GM12878 (cell line): ENCODE data around the gene ETV6.

Source experiments
- EZH2 ChIP-seq: IDR thresholded peaks from 2 replicates; pipeline ENCODE4 v1.6.1; 2012; ENCODE audit warnings: low read depth, mild to moderate bottlenecking, control low read depth, inconsistent platforms, low read length, borderline replicate concordance; ENCODE audit not compliant: control insufficient read depth
- MEF2A ChIP-seq: IDR thresholded peaks from 2 replicates; pipeline ENCODE4 v1.6.1; 2011; ENCODE audit warnings: low read depth, mild to moderate bottlenecking, low read length, moderate library complexity; ENCODE audit not compliant: insufficient read depth
- NR2C2 ChIP-seq: IDR thresholded peaks from 2 replicates; pipeline ENCODE4 v1.6.1; 2011; ENCODE audit warnings: borderline replicate concordance, low read depth; ENCODE audit not compliant: control insufficient read depth, insufficient read length
- POLR2A ChIP-seq: IDR thresholded peaks from 2 replicates; pipeline ENCODE4 v1.6.1; 2011; ENCODE audit warnings: low read depth, mild to moderate bottlenecking, low read length
- RCOR1 ChIP-seq: conservative IDR thresholded peaks from 2 replicates; pipeline ENCODE4 v1.6.1; 2012; ENCODE audit warnings: low read depth, low read length, improper control_type of control experiment
- REST ChIP-seq: IDR thresholded peaks from 2 replicates; pipeline ENCODE4 v1.6.1; 2012; ENCODE audit warnings: mild to moderate bottlenecking, low read depth, low read length
- SREBF2 ChIP-seq: IDR thresholded peaks from 2 replicates; pipeline ENCODE4 v1.6.1; 2012; ENCODE audit warnings: mild to moderate bottlenecking, low read length
- SRF ChIP-seq, 2 experiments: IDR thresholded peaks; 2 replicates each; pipeline ENCODE4 v1.6.1; 2011; ENCODE audit warnings: low read depth in 2 of 2, low read length in 2 of 2, mild to moderate bottlenecking in 1 of 2, moderate library complexity in 1 of 2
- YY1 ChIP-seq: IDR thresholded peaks from 2 replicates; pipeline ENCODE4 v1.6.1; 2011; ENCODE audit warnings: low read depth, mild to moderate bottlenecking, low read length
- ZZZ3 ChIP-seq: IDR thresholded peaks from 2 replicates; pipeline ENCODE4 v1.6.1; 2011; ENCODE audit warnings: low read depth; ENCODE audit not compliant: control insufficient read depth, insufficient read length
- TF ChIP-seq, protein P1 (sequence below), 3 experiments: IDR thresholded peaks in 2 of 3; conservative IDR thresholded peaks in 1 of 3; 2 replicates each; pipeline ENCODE4 v1.5.1; 2011; ENCODE audit warnings: low read depth in 3 of 3, low read length in 3 of 3, mild to moderate bottlenecking in 3 of 3, control low read depth in 2 of 3, moderate library complexity in 2 of 3, inconsistent platforms in 1 of 3, mixed read lengths in 1 of 3; ENCODE audit not compliant: control insufficient read depth in 2 of 3, insufficient read depth in 1 of 3; ENCODE audit errors: extremely low read depth in 1 of 3
- TF ChIP-seq, protein P2 (sequence below): fragments of 450-650 bp; IDR thresholded peaks from 2 replicates; pipeline ENCODE4 v1.6.1; 2016; ENCODE audit warnings: mild to moderate bottlenecking

- TF ChIP-seq EZH2 = no peak
- TF ChIP-seq, protein P1, sequence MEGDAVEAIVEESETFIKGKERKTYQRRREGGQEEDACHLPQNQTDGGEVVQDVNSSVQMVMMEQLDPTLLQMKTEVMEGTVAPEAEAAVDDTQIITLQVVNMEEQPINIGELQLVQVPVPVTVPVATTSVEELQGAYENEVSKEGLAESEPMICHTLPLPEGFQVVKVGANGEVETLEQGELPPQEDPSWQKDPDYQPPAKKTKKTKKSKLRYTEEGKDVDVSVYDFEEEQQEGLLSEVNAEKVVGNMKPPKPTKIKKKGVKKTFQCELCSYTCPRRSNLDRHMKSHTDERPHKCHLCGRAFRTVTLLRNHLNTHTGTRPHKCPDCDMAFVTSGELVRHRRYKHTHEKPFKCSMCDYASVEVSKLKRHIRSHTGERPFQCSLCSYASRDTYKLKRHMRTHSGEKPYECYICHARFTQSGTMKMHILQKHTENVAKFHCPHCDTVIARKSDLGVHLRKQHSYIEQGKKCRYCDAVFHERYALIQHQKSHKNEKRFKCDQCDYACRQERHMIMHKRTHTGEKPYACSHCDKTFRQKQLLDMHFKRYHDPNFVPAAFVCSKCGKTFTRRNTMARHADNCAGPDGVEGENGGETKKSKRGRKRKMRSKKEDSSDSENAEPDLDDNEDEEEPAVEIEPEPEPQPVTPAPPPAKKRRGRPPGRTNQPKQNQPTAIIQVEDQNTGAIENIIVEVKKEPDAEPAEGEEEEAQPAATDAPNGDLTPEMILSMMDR (IDR thresholded peaks at IDR 0.05 in 2 of 3, conservative IDR thresholded peaks at IDR 0.05 in 1 of 3; ENCODE audit: control insufficient read depth in 2 of 3, extremely low read depth in 1 of 3, insufficient read depth in 1 of 3, low read depth in 3 of 3, low read length in 3 of 3) = no peak
- no peak for TF ChIP-seq MEF2A
- TF ChIP-seq SREBF2 = no peak
- no peak for TF ChIP-seq YY1
- TF ChIP-seq ZZZ3 = no peak
- no peak for TF ChIP-seq NR2C2
- TF ChIP-seq POLR2A = no peak
- no peak for TF ChIP-seq REST
- no peak for TF ChIP-seq RCOR1
- TF ChIP-seq, protein P2, sequence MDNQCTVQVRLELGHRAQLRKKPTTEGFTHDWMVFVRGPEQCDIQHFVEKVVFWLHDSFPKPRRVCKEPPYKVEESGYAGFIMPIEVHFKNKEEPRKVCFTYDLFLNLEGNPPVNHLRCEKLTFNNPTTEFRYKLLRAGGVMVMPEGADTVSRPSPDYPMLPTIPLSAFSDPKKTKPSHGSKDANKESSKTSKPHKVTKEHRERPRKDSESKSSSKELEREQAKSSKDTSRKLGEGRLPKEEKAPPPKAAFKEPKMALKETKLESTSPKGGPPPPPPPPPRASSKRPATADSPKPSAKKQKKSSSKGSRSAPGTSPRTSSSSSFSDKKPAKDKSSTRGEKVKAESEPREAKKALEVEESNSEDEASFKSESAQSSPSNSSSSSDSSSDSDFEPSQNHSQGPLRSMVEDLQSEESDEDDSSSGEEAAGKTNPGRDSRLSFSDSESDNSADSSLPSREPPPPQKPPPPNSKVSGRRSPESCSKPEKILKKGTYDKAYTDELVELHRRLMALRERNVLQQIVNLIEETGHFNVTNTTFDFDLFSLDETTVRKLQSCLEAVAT = no peak
- TF ChIP-seq SRF (IDR thresholded peaks at IDR 0.05; ENCODE audit: low read depth in 2 of 2, low read length in 2 of 2) = no peak
Measured at GRCh38 chr12:11777451-11777850, 128.0 kb downstream of the ETV6 start.
